HL-60 (cell line): ENCODE measurements around the gene HSPA12A.

ENCODE experiments used
- DNase-seq, 2 experiments: peaks; one replicate each; pipeline ENCODE4 v3.0.0-alpha.2; 2010 to 2020; ENCODE audit warnings: low read depth in 1 of 2, low spot score in 1 of 2
- H3K27ac ChIP-seq: fragments of 250-450 bp; sonication (Bioruptor Pico); replicated peaks from 2 replicates; pipeline ENCODE4 v1.5.1; 2020; ENCODE audit warnings: mild to moderate bottlenecking, moderate library complexity
- H3K27me3 ChIP-seq: fragments of 250-450 bp; sonication (Bioruptor Pico); 2 replicates; pipeline ENCODE4 v1.5.1; 2021; ENCODE audit warnings: mild to moderate bottlenecking, moderate library complexity; ENCODE audit not compliant: insufficient read depth, poor library complexity, severe bottlenecking
- H3K4me3 ChIP-seq: replicated peaks from 2 replicates; pipeline ENCODE4 v1.5.1; 2011; ENCODE audit warnings: mild to moderate bottlenecking, control low read depth, low read length; ENCODE audit not compliant: insufficient read depth
- CTCF ChIP-seq: IDR thresholded peaks from one replicate; pipeline ENCODE4 v1.5.1; 2011; ENCODE audit warnings: low read length, control low read depth, inconsistent platforms; ENCODE audit not compliant: insufficient read depth
- GABPA ChIP-seq: IDR thresholded peaks from 2 replicates; pipeline ENCODE4 v1.6.1; 2012; ENCODE audit warnings: low read depth
- POLR2AphosphoS5 ChIP-seq: IDR thresholded peaks from 2 replicates; pipeline ENCODE4 v1.6.1; 2012; ENCODE audit warnings: low read depth
- REST ChIP-seq: IDR thresholded peaks from 2 replicates; pipeline ENCODE4 v1.6.1; 2012; ENCODE audit warnings: low read depth; ENCODE audit not compliant: insufficient replicate concordance
- SPI1 ChIP-seq: IDR thresholded peaks from 2 replicates; pipeline ENCODE4 v1.6.1; 2012; ENCODE audit warnings: low read depth, mild to moderate bottlenecking, borderline replicate concordance

The HSPA12A gene

GRCh38 chr10:116729243-116729642, 13.1 kb downstream of the HSPA12A start:
- no peak for DNase-seq
- Histone ChIP-seq H3K4me3 (no peak overlapping the region), H3K27ac (no peak overlapping the region), H3K27me3 (no peaks in the 10 kb centered on the region)
- no peak for TF ChIP-seq POLR2AphosphoS5
- no peak for TF ChIP-seq GABPA
- TF ChIP-seq SPI1: no peak
- no peak for TF ChIP-seq CTCF

GRCh38 chr10:116728526-116729096, 13.8 kb downstream of the HSPA12A start:
- DNase-seq: no peak
- H3K27ac ChIP-seq: no peak overlapping the region
- TF ChIP-seq GABPA: no peak
- TF ChIP-seq POLR2AphosphoS5: no peak
- no peak for TF ChIP-seq REST
- no peak for TF ChIP-seq CTCF
- no peak for TF ChIP-seq SPI1
- no peaks in the 10 kb centered on the region for H3K27me3 ChIP-seq
- H3K4me3 ChIP-seq: no peak overlapping the region

- Histone ChIP-seq H3K27ac (no peak overlapping the region), H3K27me3 (no peaks in the 10 kb centered on the region), H3K4me3 (no peak overlapping the region)
- no peak for DNase-seq
- no peak for TF ChIP-seq POLR2AphosphoS5
Observed at GRCh38 chr10:116723428-116724281, 18.7 kb downstream of the HSPA12A start.

- no peak overlapping the region for H3K4me3 ChIP-seq
- no peak for DNase-seq
- H3K27me3 ChIP-seq: no peaks in the 10 kb centered on the region
- TF ChIP-seq GABPA (no peak), CTCF (no peak), SPI1 (no peak), REST (no peak), POLR2AphosphoS5 (no peak)
- H3K27ac ChIP-seq: no peak overlapping the region
Observed at GRCh38 chr10:116722736-116723427, 19.5 kb downstream of the HSPA12A start.
